Gastrocnemius medialis (tissue), 4 donors: Measurements from ENCODE around the gene RNF121. TPM values are rescaled to one million over a fixed set of nuclear protein-coding genes. Genes with fewer than 3 reads are reported as not detected.

ENCODE experiments used
- ATAC-seq, 2 donors: fragments of 150-250 bp; one replicate each; pipeline ENCODE4 v1.9.1; 2016
- DNase-seq, 2 donors: peaks; one replicate each; pipeline ENCODE4 v3.0.0-alpha.2; 2019
- H3K27ac ChIP-seq, 4 donors: fragments of 200-600 bp; sonication (generic); 1 replicate in 1 of 4; 2 replicates in 3 of 4; pipeline ENCODE4 v1.5.1; 2016 to 2018; ENCODE audit warnings: mild to moderate bottlenecking in 2 of 4, moderate library complexity in 1 of 4
- H3K27me3 ChIP-seq, 3 donors: fragments of 200-600 bp; sonication (generic) in 2 of 3; 1 replicate in 1 of 3; 2 replicates in 2 of 3; pipeline versions ENCODE4 v1.5.1 to v1.6.0; 2016 to 2019; ENCODE audit warnings: mild to moderate bottlenecking in 1 of 3, moderate library complexity in 1 of 3
- H3K36me3 ChIP-seq, 2 donors: fragments of 200-600 bp; sonication (generic) in 1 of 2; one replicate each; pipeline ENCODE4 v1.5.1; 2017 to 2018
- H3K4me1 ChIP-seq, 2 donors: fragments of 200-600 bp; sonication (generic) in 1 of 2; one replicate each; pipeline ENCODE4 v1.5.1; 2016 to 2017; ENCODE audit warnings: mild to moderate bottlenecking in 2 of 2
- H3K4me3 ChIP-seq, 4 donors: fragments of 200-600 bp; sonication (generic) in 3 of 4; 1 replicate in 1 of 4; 2 replicates in 3 of 4; pipeline ENCODE4 v1.5.1; 2016 to 2019; ENCODE audit warnings: mild to moderate bottlenecking in 2 of 4
- H3K9me3 ChIP-seq, 3 donors: fragments of 200-600 bp; sonication (generic) in 2 of 3; 1 replicate in 1 of 3; 2 replicates in 2 of 3; pipeline ENCODE4 v1.5.1; 2016 to 2019
- CTCF ChIP-seq, 5 experiments: fragments of 450-650 bp in 3 of 5; fragments of 200-600 bp in 2 of 5; sonication (generic) in 2 of 5; IDR thresholded peaks in 4 of 5; conservative IDR thresholded peaks in 1 of 5; 1 replicate in 4 of 5; 2 replicates in 1 of 5; pipeline ENCODE4 v1.5.1; 2016 to 2019; ENCODE audit warnings: antibody characterized with exemption in 5 of 5, mild to moderate bottlenecking in 3 of 5, moderate library complexity in 3 of 5
- POLR2A ChIP-seq, 2 donors: fragments of 450-650 bp; IDR thresholded peaks; one replicate each; pipeline ENCODE4 v1.6.1; 2017; ENCODE audit warnings: antibody characterized with exemption in 2 of 2, mild to moderate bottlenecking in 2 of 2, moderate library complexity in 2 of 2
- in situ Hi-C, 4 donors: fragments of 200-750 bp; cut with MboI; loops; one replicate each; pipeline versions ENCODE4 v1.15.0 to v1.8.0; 2017; ENCODE audit warnings: low sequenced_read_pairs in 4 of 4
- intact Hi-C: fragments of 100-400 bp; cut with DNase I; formaldehyde crosslinking; loops from one replicate; pipeline ENCODE4 v1.15.1; 2023; ENCODE audit warnings: low total_unique reads
- total RNA-seq, 4 donors: library from RNA; depleted of rRNA; stranded (reverse); fragments of >200 nt; gene quantifications; one replicate each; pipeline versions ENCODE4 v1.1.0 to v1.2.3, GENCODE V29; 2016

The RNF121 gene
- total RNA-seq, 4 donors from 2014 or later: 25.0 to 35.5 (median 26.7) TPM

DNA sequence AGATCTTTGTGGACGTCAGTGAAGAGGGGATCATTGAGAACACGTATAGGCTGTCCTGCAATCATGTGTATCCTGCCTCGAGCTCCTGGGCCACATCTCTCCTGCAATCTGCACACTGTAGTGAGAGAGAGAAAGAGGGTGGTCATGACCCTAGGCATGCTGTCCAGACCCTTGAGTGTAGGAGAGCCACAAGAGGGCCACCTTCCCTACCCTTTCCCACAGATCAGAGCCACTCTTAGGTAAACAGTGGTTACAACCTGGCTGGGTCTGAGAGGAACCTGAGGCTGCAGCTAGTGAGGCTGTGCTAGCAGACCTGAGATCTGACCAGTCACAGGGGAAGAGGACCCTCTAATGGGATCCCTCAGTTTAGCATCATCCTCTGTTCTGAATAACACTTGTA, 65.9 kb downstream of the RNF121 start:
- no peak overlapping the region for H3K27ac ChIP-seq
- H3K36me3 ChIP-seq: peaks cover 0 to 10% of the 10 kb centered on the region in 2 donors
- no peak for DNase-seq
- no peak for ATAC-seq
- peaks cover 4 to 7% of the 10 kb centered on the region in 2 donors for H3K4me1 ChIP-seq
- H3K4me3 ChIP-seq: no peak overlapping the region
- no peaks in the 10 kb centered on the region for H3K9me3 ChIP-seq
- TF ChIP-seq POLR2A (IDR thresholded peaks at IDR 0.05) (no peak), CTCF (IDR thresholded peaks at IDR 0.05 in 4 of 5, conservative IDR thresholded peaks at IDR 0.05 in 1 of 5) (no peak)
- H3K27me3 ChIP-seq: no peaks in the 10 kb centered on the region
- in situ Hi-C loops (loop anchor here in 2 of 4 donors (25.0 kb wide), 2 partner anchors 418 to 443 kb away; partner anchors contain the start of gene CLPB (in 1 of the 2)), intact Hi-C loops (no loop called here)

DNA sequence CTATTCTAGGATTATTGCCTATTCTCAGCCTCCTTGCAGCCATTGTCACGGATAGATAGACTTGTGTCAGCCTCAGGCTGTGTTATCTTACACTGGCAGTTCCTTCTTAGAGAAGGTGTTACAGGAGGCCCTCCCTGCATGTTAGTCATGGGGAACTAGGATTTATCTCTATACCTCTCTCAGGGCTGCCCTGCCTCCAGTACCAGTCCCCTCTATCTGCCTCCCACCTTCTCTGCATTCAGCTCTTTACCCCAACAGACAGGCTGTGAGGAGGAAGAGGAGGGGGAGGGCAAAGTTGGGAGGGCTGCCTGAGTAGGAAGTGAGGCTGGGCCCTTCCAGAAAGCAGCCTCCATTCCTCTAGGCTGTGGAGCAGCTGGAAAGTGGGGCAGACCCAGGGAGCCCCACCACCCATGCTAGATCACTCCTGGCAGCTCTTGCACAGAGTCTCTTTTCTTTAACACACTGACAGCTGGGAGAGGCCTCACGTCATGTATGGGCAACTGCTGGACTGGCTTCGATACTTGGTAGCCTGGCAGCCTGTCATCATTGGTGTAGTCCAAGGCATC, 67.0 kb downstream of the RNF121 start:
- Histone ChIP-seq H3K27ac (no peak overlapping the region), H3K27me3 (no peaks in the 10 kb centered on the region), H3K4me1 (peaks cover 7 to 10% of the 10 kb centered on the region in 2 donors)

GRCh38 chr11:71996517-71996916, 67.7 kb downstream of the RNF121 start:
- intact Hi-C loops: no loop called here
- DNase-seq: no peak
- no peaks in the 10 kb centered on the region for H3K9me3 ChIP-seq
- no peaks in the 10 kb centered on the region for H3K27me3 ChIP-seq
- H3K36me3 ChIP-seq: no peaks in the 10 kb centered on the region
- in situ Hi-C loops: loop anchor here in 2 of 4 donors (25.0 kb wide), 2 partner anchors 416 to 441 kb away; partner anchors contain the start of gene CLPB (in 1 of the 2)
- peak overlapping the region in 1 of 4 donors; percentile 48 for H3K27ac ChIP-seq
- no peak for TF ChIP-seq CTCF (IDR thresholded peaks at IDR 0.05 in 4 of 5, conservative IDR thresholded peaks at IDR 0.05 in 1 of 5)
- TF ChIP-seq POLR2A (IDR thresholded peaks at IDR 0.05): no peak
- no peak overlapping the region for H3K4me3 ChIP-seq
- no peak for ATAC-seq
- peaks cover 7 to 10% of the 10 kb centered on the region in 2 donors for H3K4me1 ChIP-seq

More for the DNA sequence above, 67.0 kb downstream of the RNF121 start:
- H3K9me3 ChIP-seq: no peaks in the 10 kb centered on the region
- ATAC-seq (no peak), DNase-seq (no peak)
- no peak overlapping the region for H3K4me3 ChIP-seq
- no peak for TF ChIP-seq POLR2A (IDR thresholded peaks at IDR 0.05)
- no peak for TF ChIP-seq CTCF (IDR thresholded peaks at IDR 0.05 in 4 of 5, conservative IDR thresholded peaks at IDR 0.05 in 1 of 5)
- intact Hi-C loops (no loop called here), in situ Hi-C loops (loop anchor here in 2 of 4 donors (25.0 kb wide), 2 partner anchors 416 to 441 kb away; partner anchors contain the start of gene CLPB (in 1 of the 2))
- peaks cover 0 to 5% of the 10 kb centered on the region in 2 donors for H3K36me3 ChIP-seq

DNA sequence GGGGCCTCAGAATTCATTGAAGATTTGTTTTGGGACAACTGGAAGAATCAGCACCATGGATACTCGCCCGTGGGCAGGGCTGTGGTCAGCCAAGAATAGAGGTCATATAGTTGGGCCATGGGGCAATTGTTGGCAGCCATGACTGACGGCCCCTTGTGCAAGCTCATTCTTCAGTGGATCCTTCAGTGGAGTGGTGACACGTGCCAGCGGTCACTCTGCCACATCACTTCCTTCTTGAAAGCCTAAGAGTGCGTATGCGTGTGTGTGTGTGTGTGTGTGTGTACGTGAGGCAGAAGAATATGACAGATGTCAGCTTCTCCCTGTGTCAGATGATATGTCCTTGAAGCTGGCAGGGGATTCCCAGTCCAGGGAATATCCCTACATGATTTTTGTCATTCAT, 68.1 kb downstream of the RNF121 start:
- H3K9me3 ChIP-seq: no peaks in the 10 kb centered on the region
- no peak for TF ChIP-seq POLR2A (IDR thresholded peaks at IDR 0.05)
- TF ChIP-seq CTCF (IDR thresholded peaks at IDR 0.05 in 4 of 5, conservative IDR thresholded peaks at IDR 0.05 in 1 of 5): no peak
- H3K4me1 ChIP-seq: peaks cover 7 to 10% of the 10 kb centered on the region in 2 donors
- peak in 1 of 2 donors; percentile 78 for DNase-seq
- in situ Hi-C loops (loop anchor here in 2 of 4 donors (25.0 kb wide), 2 partner anchors 415 to 440 kb away; partner anchors contain the start of gene CLPB (in 1 of the 2)), intact Hi-C loops (no loop called here)
- H3K36me3 ChIP-seq: no peaks in the 10 kb centered on the region
- peak overlapping the region in 2 of 4 donors; percentile 48 to 73 for H3K27ac ChIP-seq
- ATAC-seq: peak in 1 of 2 donors; percentile 75
- no peaks in the 10 kb centered on the region for H3K27me3 ChIP-seq
- H3K4me3 ChIP-seq: no peak overlapping the region
